GM19372 (cell line): ENCODE data around the gene KIAA2012.

Experiments
- ATAC-seq: cut with Tn5 transposase; IDR thresholded peaks from one replicate; pipeline ENCODE4 v1.9.1; 2021; ENCODE audit warnings: mild to moderate bottlenecking, low read depth, moderate library complexity; ENCODE audit not compliant: unreplicated experiment

The KIAA2012 gene

DNA sequence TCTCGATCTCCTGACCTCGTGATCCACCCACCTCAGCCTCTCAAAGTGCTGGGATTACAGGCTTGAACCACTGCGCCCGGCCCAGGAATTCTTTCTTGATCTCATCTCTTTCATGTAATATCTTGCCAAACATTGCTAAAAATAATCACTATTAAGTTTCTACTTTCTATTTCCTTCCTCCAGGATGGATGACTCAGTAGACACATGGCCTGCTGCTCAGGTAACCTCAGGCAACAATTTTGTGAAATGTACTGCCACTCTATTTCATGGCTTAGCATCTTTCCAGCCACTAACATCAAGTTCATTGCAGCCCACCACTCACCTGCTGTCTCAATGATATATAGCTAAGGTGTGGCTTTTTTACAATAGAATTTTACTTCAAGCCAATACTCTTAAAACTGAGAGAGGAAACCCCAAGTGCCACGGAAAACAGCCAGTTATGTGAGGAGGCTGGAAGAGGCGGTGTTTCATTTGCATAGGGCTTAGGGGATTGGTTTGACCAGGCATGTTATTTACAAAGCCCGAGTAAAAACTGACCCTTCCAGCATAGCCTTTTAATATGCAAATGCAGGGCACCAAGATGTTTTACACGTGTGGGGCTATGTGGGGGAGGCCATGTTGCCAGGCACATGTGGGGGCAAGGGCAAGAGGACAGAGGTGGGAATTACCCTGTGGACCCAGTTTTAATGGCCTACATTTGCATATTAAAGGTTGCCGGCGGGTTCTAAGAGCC lies 176.6 kb downstream of the KIAA2012 start:
- no peak for ATAC-seq

DNA sequence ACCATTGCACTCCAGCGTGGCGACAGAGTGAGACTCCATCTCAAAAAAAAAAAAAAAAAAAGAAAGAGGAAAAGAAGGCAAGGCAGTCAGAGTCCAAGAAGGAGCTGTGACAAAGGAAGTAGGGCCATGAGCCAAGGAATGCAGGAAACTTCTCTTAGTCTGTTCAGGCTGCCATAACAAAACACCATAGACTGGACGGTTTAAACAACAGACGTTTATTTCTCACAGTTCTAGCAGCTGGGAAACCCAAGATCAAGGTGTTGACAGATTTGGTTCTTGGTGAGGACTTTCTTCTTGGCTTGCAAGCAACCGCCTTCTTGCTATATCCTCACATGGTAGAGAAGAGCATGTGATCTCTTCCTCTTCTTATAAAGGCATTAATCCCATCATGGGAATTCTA lies 178.4 kb downstream of the KIAA2012 start:
- no peak for ATAC-seq
